ENCODE results near the gene SERINC3.

GRCh38 chr20:44526129-44526528 lies 4.3 kb upstream of the SERINC3 start:
- TF ChIP-seq CTCF (IDR thresholded peaks at IDR 0.05) (no peak), POLR2A (IDR thresholded peaks at IDR 0.05) (no peak)

Data from adrenal gland (tissue), 5 donors.